Panc1 (cell line): ENCODE measurements around the gene ETFDH.

Source experiments
- CTCF ChIP-seq: fragments of 450-650 bp; IDR thresholded peaks from 2 replicates; pipeline ENCODE4 v1.5.1; 2017; ENCODE audit warnings: mild to moderate bottlenecking
- REST ChIP-seq, 2 experiments: IDR thresholded peaks; 2 replicates each; pipeline ENCODE4 v1.6.1; 2011 to 2012; ENCODE audit warnings: low read depth in 2 of 2, control low read depth in 1 of 2, low read length in 1 of 2, mild to moderate bottlenecking in 1 of 2, moderate library complexity in 1 of 2; ENCODE audit not compliant: insufficient read depth in 1 of 2
- SIN3A ChIP-seq: IDR thresholded peaks from 2 replicates; pipeline ENCODE4 v1.6.1; 2012; ENCODE audit warnings: low read depth, mild to moderate bottlenecking, low read length, moderate library complexity, borderline replicate concordance; ENCODE audit not compliant: insufficient read depth

- no peak for TF ChIP-seq CTCF
- TF ChIP-seq SIN3A = peak; percentile 84; the same call in 1 of the 2 replicates
- TF ChIP-seq REST (IDR thresholded peaks at IDR 0.05; ENCODE audit: insufficient read depth in 1 of 2, low read depth in 2 of 2, low read length in 1 of 2) = no peak
These were observed 506 bp upstream of the ETFDH start, which contains the start of gene C4orf46 for GRCh38 chr4:158671665-158671914.
